ENCODE data around the gene RMND1. TPM values are rescaled to one million over a fixed set of nuclear protein-coding genes. Genes with fewer than 3 reads are reported as not detected.
"Not testable (repeated sequence)": the region's sequence is repeated elsewhere in the genome, so short reads cannot be mapped to it uniquely, and the experiment has no call there.

Gene RMND1
- total RNA-seq, 1 experiment from 2014 or later: 19.8 TPM

DNA sequence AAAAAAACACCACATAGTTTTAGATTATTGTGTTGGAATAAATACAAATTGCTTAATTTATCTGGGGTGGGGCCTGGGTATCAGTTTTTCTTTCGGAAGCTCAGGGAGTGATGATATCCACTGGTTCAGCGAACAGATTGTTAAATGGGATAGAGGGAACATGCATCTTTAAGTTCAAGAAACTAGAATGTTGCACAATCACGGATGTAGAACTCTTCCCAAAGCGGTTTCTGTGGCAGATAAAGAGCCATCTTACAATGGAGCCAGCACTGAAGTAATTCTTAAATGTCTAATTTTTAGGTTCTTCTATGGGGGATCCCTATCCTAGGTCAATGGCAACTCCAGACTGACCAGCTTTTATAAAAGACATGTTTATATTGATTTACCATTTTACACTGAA, 9.7 kb upstream of the RMND1 start:
- in situ Hi-C loops (cut with HindIII; ENCODE audit: low sequenced_read_pairs): no loop called here
- DNase-seq (ENCODE audit: low spot score): no peak

DNA sequence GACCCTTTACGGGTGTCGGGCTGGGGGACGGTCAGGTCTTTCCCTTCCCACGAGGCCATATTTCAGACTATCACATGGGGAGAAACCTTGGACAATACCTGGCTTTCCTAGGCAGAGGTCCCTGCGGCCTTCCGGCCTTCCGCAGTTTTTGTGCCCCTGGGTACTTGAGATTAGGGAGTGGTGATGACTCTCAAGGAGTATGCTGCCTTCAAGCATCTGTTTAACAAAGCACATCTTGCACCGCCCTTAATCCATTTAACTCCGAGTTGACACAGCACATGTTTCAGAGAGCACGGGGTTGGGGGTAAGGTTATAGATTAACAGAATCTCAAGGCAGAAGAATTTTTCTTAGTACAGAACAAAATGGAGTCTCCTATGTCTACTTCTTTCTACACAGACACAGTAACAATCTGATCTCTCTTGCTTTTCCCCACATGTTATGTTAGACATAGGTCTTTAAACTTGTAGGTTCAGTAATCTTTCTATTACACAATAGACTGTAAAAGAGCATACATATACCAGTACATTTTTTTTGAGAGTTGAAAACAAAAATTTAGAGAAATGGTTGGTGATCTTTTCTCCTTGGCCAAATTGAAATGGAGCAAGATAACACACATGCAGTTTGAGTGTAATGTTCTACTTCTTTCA, 3.9 kb upstream of the RMND1 start:
- in situ Hi-C loops (cut with HindIII; ENCODE audit: low sequenced_read_pairs); DNase-seq (ENCODE audit: low spot score): not testable (repeated sequence)

DNA sequence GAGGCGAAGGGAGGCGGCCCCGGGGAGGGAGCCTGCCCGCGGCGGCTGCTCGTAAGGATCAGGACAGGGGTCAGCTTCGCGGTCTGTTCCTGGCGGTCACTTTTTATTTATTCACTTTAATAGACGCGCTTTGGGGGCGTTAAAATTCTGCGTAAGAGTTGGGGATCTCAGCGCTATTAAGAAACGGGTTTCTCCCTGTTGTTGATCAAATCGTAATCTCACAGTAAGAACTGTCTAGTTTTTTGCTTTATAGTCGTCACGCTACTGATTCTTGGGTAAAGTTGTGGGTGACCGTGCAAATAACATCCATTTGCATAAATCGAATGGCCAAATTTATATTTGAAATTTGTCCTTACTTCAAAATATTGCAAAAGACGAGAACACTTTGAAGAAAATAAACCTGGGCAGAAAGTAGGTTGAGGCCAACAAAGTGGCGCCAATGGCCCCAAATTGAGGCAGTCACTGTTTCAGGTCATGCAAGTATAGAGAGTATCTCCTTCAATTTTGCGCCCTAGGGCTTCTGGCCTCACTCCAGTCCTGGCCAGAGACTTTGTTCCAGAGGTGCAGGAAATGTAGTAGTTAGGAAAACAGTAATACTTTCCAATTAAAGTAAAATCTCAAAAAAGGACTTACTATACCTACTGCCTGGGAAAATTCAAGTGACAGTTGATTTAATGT, 963 bp upstream of the RMND1 start:
- in situ Hi-C loops (cut with HindIII; ENCODE audit: low sequenced_read_pairs): no loop called here
- DNase-seq (ENCODE audit: low spot score): peak; percentile 38

DNA sequence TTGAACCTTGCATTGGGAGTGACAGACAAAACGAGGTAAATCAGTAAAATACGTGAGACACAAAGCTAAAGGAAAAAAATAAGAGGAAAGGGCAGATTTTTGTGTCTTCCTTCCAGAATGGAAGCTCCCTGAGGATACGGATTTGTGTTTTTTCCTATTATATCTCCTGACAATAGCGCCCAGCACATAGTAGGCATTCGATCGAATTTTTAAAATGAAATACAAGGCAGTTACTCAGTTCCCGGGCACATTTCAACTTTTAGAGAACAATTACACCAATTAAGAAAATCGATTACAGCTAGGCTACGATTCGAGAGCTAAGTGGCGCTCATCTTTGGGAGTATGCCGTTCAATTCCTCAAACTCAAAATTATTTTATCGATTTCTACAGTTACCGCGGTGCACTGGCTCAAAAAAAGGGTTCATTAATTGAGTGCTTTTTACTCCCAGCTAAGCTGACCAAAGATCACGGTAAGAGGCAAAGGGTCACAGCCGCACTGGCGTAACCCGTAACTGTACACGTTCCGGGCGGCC, 443 bp downstream of the RMND1 start:
- in situ Hi-C loops (cut with HindIII; ENCODE audit: low sequenced_read_pairs): no loop called here
- DNase-seq (ENCODE audit: low spot score): no peak

DNA sequence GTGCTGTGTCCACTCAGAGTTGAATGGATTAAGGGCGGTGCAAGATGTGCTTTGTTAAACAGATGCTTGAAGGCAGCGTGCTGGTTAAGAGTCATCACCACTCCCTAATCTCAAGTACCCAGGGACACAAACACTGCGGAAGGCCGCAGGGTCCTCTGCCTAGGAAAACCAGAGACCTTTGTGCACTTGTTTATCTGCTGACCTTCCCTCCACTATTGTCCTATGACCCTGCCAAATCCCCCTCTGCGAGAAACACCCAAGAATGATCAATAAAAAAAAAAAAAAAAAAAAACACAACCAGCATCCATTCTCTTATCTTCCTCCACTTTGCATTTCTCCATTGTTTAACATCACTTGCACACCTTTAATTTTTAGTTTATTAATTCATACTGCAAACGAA, 998 bp downstream of the RMND1 start:
- in situ Hi-C loops (cut with HindIII; ENCODE audit: low sequenced_read_pairs); DNase-seq (ENCODE audit: low spot score): not testable (repeated sequence)

DNA sequence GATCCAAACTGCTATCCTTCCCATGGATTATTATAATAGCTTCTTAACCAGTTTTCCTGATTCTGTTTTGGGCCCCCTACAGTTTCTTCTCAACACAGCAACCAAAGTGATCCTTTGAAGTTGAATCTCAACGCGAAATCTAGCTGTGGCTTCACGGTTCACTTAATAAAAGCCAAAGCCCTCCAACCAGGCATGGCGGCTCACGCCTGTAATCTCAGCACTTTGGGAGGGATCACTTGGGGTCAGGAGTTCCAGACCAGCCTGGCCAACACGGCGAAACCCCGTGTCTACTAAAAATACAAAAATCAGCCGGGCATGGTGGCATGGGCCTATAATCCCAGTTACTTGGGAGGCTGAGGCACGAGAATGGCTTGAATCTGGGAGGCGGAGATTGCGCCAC, 3.3 kb downstream of the RMND1 start:
- DNase-seq (ENCODE audit: low spot score): no peak
- in situ Hi-C loops (cut with HindIII; ENCODE audit: low sequenced_read_pairs): no loop called here

DNA sequence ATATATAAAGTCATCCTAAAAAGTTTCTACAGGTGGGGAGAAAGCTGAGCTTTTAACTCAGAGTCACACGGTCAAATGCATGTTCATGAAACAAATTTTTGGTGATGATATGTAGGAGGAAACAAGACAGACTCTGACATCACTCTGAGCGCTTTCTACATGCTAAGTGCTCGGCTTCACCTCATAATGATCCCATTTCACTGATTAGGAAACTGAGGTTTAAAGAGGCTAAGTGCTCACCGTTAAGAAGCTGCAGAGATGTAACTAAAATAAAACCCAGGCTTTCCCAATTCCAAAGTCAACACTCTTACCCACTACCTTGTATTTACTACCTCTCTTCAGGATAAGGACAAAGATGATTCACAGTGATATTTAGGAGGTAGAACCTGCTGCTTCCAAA, 4.7 kb downstream of the RMND1 start:
- in situ Hi-C loops (cut with HindIII; ENCODE audit: low sequenced_read_pairs): no loop called here
- no peak for DNase-seq (ENCODE audit: low spot score)

DNA sequence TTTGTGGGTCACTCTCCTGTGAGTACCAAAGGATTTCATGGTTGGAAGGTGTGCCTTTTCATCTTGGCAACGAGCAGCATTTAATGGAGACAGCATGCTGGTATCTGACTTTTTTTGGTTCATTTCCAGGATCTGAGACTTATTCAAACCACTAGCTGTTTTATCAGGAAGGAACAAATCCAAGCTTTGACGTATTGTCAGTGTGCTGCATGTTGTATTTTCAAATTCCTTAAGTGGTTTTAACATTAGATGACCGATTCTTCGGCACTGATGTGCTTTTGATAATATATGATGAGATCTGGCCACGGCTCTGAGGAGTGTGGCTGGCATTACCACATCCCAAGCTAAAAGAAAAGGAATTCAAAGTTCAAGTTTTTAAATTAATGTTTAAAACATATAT, 6.4 kb downstream of the RMND1 start:
- DNase-seq (ENCODE audit: low spot score): peak; percentile 40
- in situ Hi-C loops (cut with HindIII; ENCODE audit: low sequenced_read_pairs): no loop called here

DNA sequence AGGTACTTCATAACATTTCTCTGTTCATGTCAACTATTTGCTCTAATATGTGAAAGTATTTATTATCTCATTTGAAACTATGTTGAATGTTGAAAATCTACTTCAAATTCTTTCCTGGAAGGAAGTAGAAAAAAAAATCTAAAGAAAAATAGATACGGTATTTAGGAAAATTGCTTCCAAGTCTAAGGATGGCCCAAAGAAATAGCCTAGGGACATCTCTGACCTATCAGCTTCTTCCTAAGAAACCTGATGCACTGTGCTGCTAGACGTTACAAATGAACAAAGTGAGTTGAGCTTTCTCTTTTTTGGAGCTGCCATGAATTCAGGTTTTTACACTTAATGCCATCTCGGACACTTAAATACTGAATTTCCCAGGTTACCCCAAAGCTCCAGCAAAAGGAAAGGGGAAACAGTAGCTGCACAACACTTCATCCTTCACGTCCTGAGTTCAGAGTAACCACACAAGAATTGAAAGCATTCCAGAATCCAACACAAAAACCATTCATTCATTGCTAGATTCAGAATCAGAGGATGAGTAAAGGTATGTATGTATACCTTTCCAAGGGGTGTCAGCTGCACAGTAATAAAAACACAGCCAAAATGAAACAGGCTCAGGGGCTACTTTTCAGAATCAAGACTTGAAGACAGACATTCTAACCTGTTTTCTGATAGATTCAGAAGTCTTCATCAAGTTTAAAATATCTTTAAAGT, 7.9 kb downstream of the RMND1 start:
- in situ Hi-C loops (cut with HindIII; ENCODE audit: low sequenced_read_pairs): no loop called here
- DNase-seq (ENCODE audit: low spot score): no peak

DNA sequence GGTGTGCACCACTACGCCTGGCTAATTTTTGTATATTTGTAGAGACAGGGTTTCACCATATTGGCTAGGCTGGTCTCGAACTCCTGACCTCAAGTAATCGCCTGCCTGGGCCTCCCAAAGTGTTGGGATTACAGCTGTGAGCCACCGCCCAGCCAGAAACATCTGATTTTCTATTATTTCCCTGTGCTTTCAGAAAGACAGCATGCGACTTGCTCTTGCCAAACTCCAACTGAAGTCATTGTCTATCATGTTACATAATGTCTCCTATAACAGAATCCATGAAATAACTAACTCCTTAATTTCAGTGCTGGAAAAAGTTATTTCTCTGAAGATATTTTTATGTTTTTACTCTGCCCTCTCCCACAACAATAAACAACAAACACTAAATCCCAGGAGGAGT, 8.5 kb downstream of the RMND1 start:
- DNase-seq (ENCODE audit: low spot score): no peak
- in situ Hi-C loops (cut with HindIII; ENCODE audit: low sequenced_read_pairs): no loop called here

DNA sequence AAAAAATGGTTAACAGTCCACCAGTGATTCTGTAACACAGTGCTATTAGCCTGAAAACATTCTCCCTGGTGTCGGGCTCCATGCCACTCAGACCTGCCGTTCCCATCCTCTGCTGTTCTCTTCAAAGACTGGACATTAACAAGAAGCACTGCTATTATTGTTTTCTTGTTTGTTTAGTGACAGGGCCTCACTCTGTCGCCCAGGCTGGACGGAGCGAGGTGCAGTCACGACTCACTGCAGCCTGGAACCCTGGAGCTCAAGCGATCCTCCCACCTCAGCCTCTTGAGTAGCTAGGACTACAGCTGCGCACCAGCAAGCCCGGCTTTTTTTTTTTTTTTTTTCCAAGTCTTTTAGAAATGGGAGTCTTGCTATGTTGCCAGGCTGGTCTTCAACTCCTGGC, 9.6 kb downstream of the RMND1 start:
- in situ Hi-C loops (cut with HindIII; ENCODE audit: low sequenced_read_pairs): no loop called here
- DNase-seq (ENCODE audit: low spot score): no peak

DNA sequence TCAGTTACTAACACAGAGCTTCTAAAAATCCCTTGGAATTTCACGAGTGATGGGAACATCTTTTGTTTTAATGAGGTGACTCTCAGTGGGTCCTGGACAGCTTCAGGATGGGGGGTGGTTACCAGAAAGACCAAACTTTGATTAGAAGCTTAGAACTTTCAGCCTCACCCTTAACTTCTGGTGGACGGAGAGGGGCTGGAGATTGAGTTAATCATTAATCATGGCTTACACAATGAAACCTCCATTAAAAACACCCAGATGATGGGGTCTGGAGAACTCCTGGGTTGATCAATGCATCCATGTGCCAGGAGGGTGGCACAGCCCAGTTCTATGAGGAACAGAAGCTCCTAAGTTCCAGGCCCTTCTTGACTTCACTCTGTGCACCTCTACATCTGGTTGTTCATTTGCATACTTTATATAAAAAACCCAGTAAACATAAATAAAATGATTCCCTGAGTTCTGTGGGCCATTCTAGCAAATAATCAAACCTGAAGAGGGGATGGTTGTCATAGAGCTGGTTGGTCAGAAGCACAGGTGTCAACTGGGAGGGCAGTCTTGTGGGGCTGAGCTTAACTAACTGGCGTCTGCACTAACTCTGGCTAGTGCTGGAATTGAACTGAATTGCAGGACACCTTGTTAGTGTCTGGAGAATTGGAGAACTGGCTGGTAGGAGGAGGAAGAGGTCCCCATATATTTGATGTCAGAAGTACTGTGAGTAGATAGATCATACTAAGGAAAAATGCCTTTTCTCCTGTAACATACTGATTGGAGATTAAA, 10.3 kb downstream of the RMND1 start:
- DNase-seq (ENCODE audit: low spot score): no peak
- in situ Hi-C loops (cut with HindIII; ENCODE audit: low sequenced_read_pairs): no loop called here

DNA sequence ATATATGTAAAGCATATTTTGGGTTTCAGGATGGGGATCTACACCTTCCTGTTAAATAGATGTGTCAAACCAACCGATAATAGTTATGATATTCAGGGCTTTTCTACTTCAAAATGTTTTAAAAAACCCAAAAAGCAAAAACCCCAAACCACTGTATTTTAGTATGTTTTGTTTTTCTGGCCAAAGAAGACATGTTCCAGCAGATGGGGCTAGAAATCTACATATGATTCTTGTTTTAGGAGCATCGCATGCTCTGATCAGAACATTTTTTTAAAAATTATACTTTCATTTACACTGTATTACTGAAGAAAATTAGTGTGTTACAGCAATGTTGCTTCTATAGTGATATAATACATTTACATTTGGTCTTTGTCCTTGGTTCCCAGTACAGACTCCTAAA, 11.0 kb downstream of the RMND1 start:
- in situ Hi-C loops (cut with HindIII; ENCODE audit: low sequenced_read_pairs): no loop called here
- DNase-seq (ENCODE audit: low spot score): no peak

DNA sequence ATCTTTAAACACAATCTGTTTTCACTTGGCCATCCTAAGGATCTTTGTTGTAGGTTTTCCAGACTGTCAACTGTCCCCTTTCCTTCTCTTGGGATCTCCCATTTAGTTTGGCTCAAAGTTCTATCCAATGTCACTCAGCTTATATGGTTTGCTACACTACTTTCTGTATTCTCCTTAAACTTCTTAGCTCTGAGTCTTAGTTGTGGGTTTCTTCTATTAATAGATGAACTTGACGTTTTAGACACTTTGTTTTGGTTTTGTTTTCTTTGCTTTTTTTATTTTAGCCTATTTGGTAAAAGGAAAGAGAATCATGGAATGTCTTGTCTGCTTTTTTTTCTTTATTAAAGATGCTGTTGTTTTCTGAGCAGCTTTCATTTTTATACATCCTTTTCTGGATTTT, 11.4 kb downstream of the RMND1 start:
- no peak for DNase-seq (ENCODE audit: low spot score)
- in situ Hi-C loops (cut with HindIII; ENCODE audit: low sequenced_read_pairs): no loop called here

DNA sequence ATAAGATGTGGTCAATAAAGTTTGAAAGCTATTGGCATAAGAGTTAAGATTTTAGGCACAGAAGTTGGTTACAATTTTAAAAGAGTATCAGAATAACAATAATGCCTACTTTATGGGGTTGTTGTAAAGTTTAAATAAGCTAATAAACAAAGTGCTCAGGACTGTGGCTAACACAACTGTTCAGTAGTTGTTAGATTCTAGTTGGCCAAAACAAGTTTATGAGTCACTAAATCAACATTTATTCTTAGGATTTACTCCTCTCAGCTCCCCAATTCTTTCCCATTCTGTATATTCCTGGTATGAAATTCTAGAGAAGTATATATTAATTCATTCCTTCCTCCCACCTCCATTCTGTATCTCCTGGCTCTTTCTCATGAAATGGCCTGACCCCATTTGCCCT, 14.5 kb downstream of the RMND1 start:
- in situ Hi-C loops (cut with HindIII; ENCODE audit: low sequenced_read_pairs): no loop called here

DNA sequence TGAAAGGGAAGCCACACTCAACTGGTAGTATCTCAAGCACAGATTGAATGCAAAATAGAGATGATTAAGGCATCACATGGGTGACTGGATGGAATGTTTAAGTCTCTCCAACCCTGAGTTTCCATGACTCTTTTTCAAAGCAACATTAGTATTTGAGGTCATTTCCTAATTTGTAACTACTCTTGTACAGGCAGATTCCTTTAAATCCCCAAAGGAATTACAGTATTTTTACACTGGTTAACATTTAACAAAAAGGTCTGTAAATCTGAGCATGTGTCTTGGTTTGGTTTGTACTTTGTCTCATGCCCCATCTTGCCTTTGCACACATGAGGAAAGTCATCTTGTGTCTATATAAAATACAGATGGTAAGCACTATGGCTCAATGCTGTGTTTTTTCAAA, 15.1 kb downstream of the RMND1 start:
- DNase-seq (ENCODE audit: low spot score): no peak
- in situ Hi-C loops (cut with HindIII; ENCODE audit: low sequenced_read_pairs): no loop called here

More for the DNA sequence above, 14.5 kb downstream of the RMND1 start:
- DNase-seq (ENCODE audit: low spot score): no peak

DNA sequence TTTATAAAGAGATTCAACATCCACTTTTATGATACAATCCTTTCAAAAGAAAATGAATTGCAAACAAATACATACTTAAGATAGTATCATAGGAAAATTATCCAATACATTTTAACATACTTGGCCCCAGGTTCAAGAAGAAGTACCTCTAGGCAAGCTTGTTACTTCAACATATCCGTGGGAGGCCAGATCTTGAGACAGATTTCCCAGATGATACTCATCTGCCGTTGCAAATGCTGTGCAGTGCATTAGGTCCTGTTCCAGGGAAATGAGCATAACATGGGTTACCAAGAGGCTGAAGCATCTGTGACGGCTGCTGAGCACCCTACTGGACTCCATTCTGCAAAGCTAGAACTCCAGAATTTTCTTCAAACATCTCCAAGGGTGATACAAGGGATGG, 15.6 kb downstream of the RMND1 start:
- DNase-seq (ENCODE audit: low spot score): no peak
- in situ Hi-C loops (cut with HindIII; ENCODE audit: low sequenced_read_pairs): no loop called here

DNA sequence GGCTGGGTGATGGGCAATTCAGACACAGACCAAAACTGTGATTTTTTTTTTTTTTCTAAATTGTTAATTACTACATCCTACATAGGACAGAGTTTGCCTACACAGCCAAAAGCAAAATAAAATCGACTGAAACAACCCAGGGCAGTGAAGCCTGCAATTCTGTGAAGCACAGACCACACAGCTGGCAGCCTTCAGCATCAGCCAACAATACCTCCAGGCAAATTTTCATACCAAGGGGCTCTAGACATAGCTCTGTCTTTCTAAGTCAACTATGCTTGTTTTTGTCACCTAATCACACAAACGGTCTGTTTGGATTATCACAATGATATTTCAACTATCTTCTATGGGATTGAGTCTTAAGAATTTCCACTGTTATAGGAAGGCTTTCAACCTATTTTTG, 17.6 kb downstream of the RMND1 start:
- no peak for DNase-seq (ENCODE audit: low spot score)
- in situ Hi-C loops (cut with HindIII; ENCODE audit: low sequenced_read_pairs): no loop called here

DNA sequence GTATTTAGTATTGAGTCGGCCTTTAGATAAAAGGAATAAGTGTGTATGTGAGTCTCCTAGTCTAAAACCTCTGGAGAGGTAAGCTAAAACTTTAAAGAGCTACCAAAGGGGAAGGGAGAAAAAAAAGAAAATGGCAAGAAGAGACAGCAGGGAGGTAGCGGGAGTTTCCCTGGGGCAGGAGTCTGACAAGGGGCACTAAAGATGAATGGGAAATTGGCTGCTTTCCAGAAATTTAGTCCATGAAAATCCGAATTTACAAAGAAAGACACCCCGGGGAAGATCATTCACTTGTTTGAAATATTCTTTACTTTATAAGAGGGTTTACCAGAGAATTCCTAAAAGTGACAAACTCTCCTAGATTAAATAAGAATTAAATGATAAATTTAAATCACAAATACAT, 19.3 kb downstream of the RMND1 start:
- in situ Hi-C loops (cut with HindIII; ENCODE audit: low sequenced_read_pairs): no loop called here
- no peak for DNase-seq (ENCODE audit: low spot score)

DNA sequence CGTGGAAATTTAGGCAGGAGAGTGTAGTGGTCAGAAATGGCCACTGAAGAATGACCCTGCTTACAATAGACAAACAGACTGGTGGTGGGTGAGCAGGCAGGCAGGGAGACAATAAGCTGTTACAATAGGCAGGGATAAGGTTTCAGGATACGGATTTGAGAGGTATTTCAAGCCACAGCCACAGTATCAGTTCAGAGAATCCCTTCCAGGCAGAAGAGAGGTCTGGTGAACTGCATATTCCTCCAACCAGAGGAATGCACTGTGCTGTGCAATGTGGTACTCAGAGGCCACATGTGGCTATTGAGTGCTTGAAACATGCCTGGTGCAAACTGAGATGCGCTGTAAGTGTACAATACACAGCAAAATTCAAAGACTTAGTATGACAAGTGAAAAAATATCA, 20.6 kb downstream of the RMND1 start:
- in situ Hi-C loops (cut with HindIII; ENCODE audit: low sequenced_read_pairs): no loop called here
- DNase-seq (ENCODE audit: low spot score): no peak

All from G401 (cell line).